H9 (cell line): ENCODE results near the gene DGCR2. TPM values are rescaled to one million over a fixed set of nuclear protein-coding genes. Genes with fewer than 3 reads are reported as not detected.

Experiments
- DNase-seq: peaks from one replicate; pipeline ENCODE4 v3.0.0-alpha.2; 2017
- H2AFZ ChIP-seq: one replicate; pipeline ENCODE4 v1.6.1; 2013; ENCODE audit warnings: mild to moderate bottlenecking, low read length, control low read depth, moderate library complexity
- H2AK5ac ChIP-seq: 2 replicates; pipeline ENCODE4 v1.6.1; 2013; ENCODE audit warnings: low read length, control low read depth, mixed read lengths; ENCODE audit not compliant: insufficient read length
- H2BK120ac ChIP-seq: one replicate; pipeline ENCODE4 v1.6.1; 2013; ENCODE audit warnings: low read depth, mild to moderate bottlenecking, low read length, control low read depth, inconsistent platforms; ENCODE audit not compliant: poor library complexity, severe bottlenecking
- H2BK12ac ChIP-seq: 2 replicates; pipeline ENCODE4 v1.6.1; 2013; ENCODE audit warnings: low read length, control low read depth, mixed read lengths, low read depth; ENCODE audit not compliant: insufficient read length
- H2BK15ac ChIP-seq: 2 replicates; pipeline ENCODE4 v1.6.1; 2013; ENCODE audit warnings: low read depth, low read length, control low read depth
- H2BK20ac ChIP-seq: one replicate; pipeline ENCODE4 v1.6.1; 2013; ENCODE audit warnings: low read depth, mild to moderate bottlenecking, low read length, control low read depth, inconsistent platforms; ENCODE audit not compliant: poor library complexity, severe bottlenecking
- H2BK5ac ChIP-seq: 2 replicates; pipeline ENCODE4 v1.6.1; 2013; ENCODE audit warnings: low read length, control low read depth, mixed read lengths; ENCODE audit not compliant: insufficient read length
- H3K14ac ChIP-seq: 2 replicates; pipeline ENCODE4 v1.6.1; 2013; ENCODE audit warnings: low read length, control low read depth; ENCODE audit not compliant: insufficient read depth
- H3K18ac ChIP-seq: 2 replicates; pipeline ENCODE4 v1.6.1; 2013; ENCODE audit warnings: low read depth, mild to moderate bottlenecking, mixed read lengths, low read length, control low read depth; ENCODE audit not compliant: insufficient read length
- H3K23ac ChIP-seq: 2 replicates; pipeline ENCODE4 v1.6.1; 2013; ENCODE audit warnings: low read length, control low read depth, mixed read lengths, low read depth; ENCODE audit not compliant: insufficient read length
- H3K23me2 ChIP-seq: 2 replicates; pipeline ENCODE4 v1.6.1; 2013; ENCODE audit warnings: low read depth, mild to moderate bottlenecking, mixed read lengths, low read length, control low read depth; ENCODE audit not compliant: insufficient read length, poor library complexity, severe bottlenecking
- H3K27ac ChIP-seq: 2 replicates; pipeline ENCODE4 v1.5.1; 2013; ENCODE audit warnings: low read length, control low read depth, mixed read lengths, low read depth; ENCODE audit not compliant: insufficient read length
- H3K27me3 ChIP-seq: 2 replicates; pipeline ENCODE4 v1.6.1; 2013; ENCODE audit warnings: low read length, control low read depth, inconsistent platforms; ENCODE audit not compliant: insufficient read depth
- H3K4ac ChIP-seq: 2 replicates; pipeline ENCODE4 v1.6.1; 2013; ENCODE audit warnings: low read depth, mild to moderate bottlenecking, control low read depth, inconsistent platforms, low read length, moderate library complexity
- H3K4me1 ChIP-seq: 2 replicates; pipeline ENCODE4 v1.6.1; 2013; ENCODE audit warnings: low read length, control low read depth, inconsistent platforms; ENCODE audit not compliant: insufficient read depth
- H3K4me2 ChIP-seq: 2 replicates; pipeline ENCODE4 v1.6.1; 2013; ENCODE audit warnings: low read length, control low read depth, mixed read lengths; ENCODE audit not compliant: insufficient read length, insufficient read depth
- H3K56ac ChIP-seq: 2 replicates; pipeline ENCODE4 v1.6.1; 2013; ENCODE audit warnings: low read depth, mild to moderate bottlenecking, mixed read lengths, low read length, control low read depth; ENCODE audit not compliant: insufficient read length
- H3K79me1 ChIP-seq: 2 replicates; pipeline ENCODE4 v1.6.1; 2013; ENCODE audit warnings: low read depth, mild to moderate bottlenecking, moderate library complexity, low read length, control low read depth, inconsistent platforms; ENCODE audit not compliant: insufficient read depth, poor library complexity, severe bottlenecking
- H3K79me2 ChIP-seq: 2 replicates; pipeline ENCODE4 v1.6.1; 2013; ENCODE audit warnings: low read length, control low read depth, inconsistent platforms; ENCODE audit not compliant: insufficient read depth
- H3K9ac ChIP-seq: 2 replicates; pipeline ENCODE4 v1.6.1; 2013; ENCODE audit warnings: low read length, control low read depth, mixed read lengths; ENCODE audit not compliant: insufficient read length; ENCODE audit errors: extremely low read depth
- H3K9me3 ChIP-seq: one replicate; pipeline ENCODE4 v1.6.1; 2013; ENCODE audit warnings: low read depth, low read length, inconsistent platforms; ENCODE audit not compliant: control insufficient read depth
- H3T11ph ChIP-seq: one replicate; pipeline ENCODE4 v1.6.1; 2013; ENCODE audit warnings: mild to moderate bottlenecking, low read length, control low read depth, inconsistent platforms
- H4K20me1 ChIP-seq: one replicate; pipeline ENCODE4 v1.6.1; 2013; ENCODE audit not compliant: control insufficient read depth, insufficient read length, insufficient read depth
- H4K5ac ChIP-seq: 2 replicates; pipeline ENCODE4 v1.6.1; 2013; ENCODE audit warnings: low read depth, mild to moderate bottlenecking, mixed read lengths, low read length, control low read depth; ENCODE audit not compliant: insufficient read length
- H4K8ac ChIP-seq: replicated peaks from 2 replicates; pipeline ENCODE4 v1.6.1; 2013; ENCODE audit warnings: low read length, control low read depth, mixed read lengths, low read depth; ENCODE audit not compliant: insufficient read length
- H4K91ac ChIP-seq: 2 replicates; pipeline ENCODE4 v1.6.1; 2013; ENCODE audit warnings: low read depth, mild to moderate bottlenecking, moderate library complexity, mixed read lengths, low read length, control low read depth; ENCODE audit not compliant: insufficient read length
- H3K27ac Mint-ChIP-seq, 3 experiments: 2 replicates in 2 of 3; 3 replicates in 1 of 3; pipeline ENCODE4 v1.8.0; 2020 to 2021; ENCODE audit warnings: mixed read lengths in 3 of 3, mild to moderate bottlenecking in 1 of 3, moderate library complexity in 1 of 3
- H3K27me3 Mint-ChIP-seq: 2 replicates; pipeline ENCODE4 v1.8.0; 2021; ENCODE audit warnings: low read depth, mild to moderate bottlenecking, moderate library complexity, mixed read lengths
- H3K36me3 Mint-ChIP-seq, 3 experiments: 2 replicates in 2 of 3; 3 replicates in 1 of 3; pipeline ENCODE4 v1.8.0; 2020 to 2021; ENCODE audit warnings: low read depth in 3 of 3, mixed read lengths in 3 of 3; ENCODE audit not compliant: insufficient read depth in 1 of 3
- H3K4me1 Mint-ChIP-seq, 2 experiments: 2 replicates each; pipeline ENCODE4 v1.8.0; 2020; ENCODE audit warnings: mixed read lengths in 2 of 2
- H3K4me3 Mint-ChIP-seq, 2 experiments: 2 replicates in 1 of 2; 3 replicates in 1 of 2; pipeline ENCODE4 v1.8.0; 2020 to 2021; ENCODE audit warnings: mild to moderate bottlenecking in 2 of 2, mixed read lengths in 2 of 2, moderate library complexity in 1 of 2
- H3K9me3 Mint-ChIP-seq, 2 experiments: 2 replicates in 1 of 2; 3 replicates in 1 of 2; pipeline ENCODE4 v1.8.0; 2020; ENCODE audit warnings: mild to moderate bottlenecking in 2 of 2, mixed read lengths in 2 of 2, moderate library complexity in 1 of 2
- WGBS: extraction: QIAGEN DNeasy Blood & Tissue Kit; methylation state at CpG from one replicate; pipeline ENCODE4 v1.1.7; 2013; ENCODE audit warnings: missing lambda C conversion rate, low lambda C conversion rate, mixed read lengths; ENCODE audit not compliant: insufficient read length; ENCODE audit errors: extremely low coverage; 5-methylcytosine and 5-hydroxymethylcytosine counted together
- total RNA-seq: library from RNA; stranded (reverse); gene quantifications from 2 replicates; pipeline ENCODE4 v1.2.1, GENCODE V29; 2021
- TF ChIP-seq, protein P1 (sequence below): fragments of 200-600 bp; sonication (generic); conservative IDR thresholded peaks from 3 replicates; pipeline ENCODE4 v1.8.0; 2021; ENCODE audit warnings: antibody characterized with exemption, mild to moderate bottlenecking

The DGCR2 gene
- total RNA-seq, 1 experiment from 2014 or later = 47.2 TPM

DNA sequence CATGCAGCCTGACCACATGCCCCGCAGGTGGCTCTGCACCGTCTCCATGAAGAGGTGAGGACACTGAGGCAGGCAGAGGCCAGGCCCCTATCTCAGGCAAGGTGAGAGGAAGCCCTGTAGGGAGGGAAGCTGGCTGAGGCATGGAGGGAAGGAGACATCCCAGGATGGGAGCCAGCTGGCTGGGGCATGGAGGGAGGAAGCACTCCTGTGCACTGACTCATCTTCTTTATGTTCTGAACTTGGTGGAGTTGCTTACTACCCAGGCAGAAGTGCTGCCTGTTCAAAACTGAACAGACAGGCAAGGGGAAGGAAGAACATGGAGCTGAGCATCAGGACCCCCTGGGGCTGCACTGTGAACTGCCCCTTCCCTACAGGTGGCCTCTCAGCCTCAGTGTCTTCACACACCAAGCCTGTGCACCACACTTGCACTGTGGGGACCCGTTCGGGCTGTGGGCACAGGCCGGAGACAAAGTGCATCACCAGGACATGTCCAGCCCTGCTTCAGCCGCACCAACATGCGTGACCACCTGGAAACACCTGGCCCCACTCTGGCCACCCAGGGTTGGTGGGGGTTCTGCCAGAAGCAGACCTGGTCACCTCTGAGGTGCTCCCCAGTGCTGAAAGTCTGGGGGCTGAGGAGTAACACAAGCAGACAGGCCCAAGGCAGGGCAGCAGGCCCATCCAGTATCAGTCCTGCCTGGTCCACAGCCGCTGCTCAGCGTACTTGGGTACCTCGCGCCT lies 55.5 kb downstream of the DGCR2 start:
- Histone ChIP-seq H3K79me1 (no peaks in the 10 kb centered on the region), H2AK5ac (no peak overlapping the region), H3K14ac (no peak overlapping the region), H2AFZ (no peak overlapping the region), H3K27me3 (no peaks in the 10 kb centered on the region), H3K4me2 (no peak overlapping the region), H4K8ac (no peak overlapping the region), H3K9me3 (no peaks in the 10 kb centered on the region), H4K91ac (no peak overlapping the region), H3K18ac (no peak overlapping the region), H2BK120ac (no peak overlapping the region), H3K4me1 (no peaks in the 10 kb centered on the region), H3K23ac (no peak overlapping the region), H2BK5ac (no peak overlapping the region), H4K5ac (no peak overlapping the region), H3K9ac (no peak overlapping the region), H3T11ph (no peak overlapping the region), H3K4ac (no peak overlapping the region), H2BK15ac (no peak overlapping the region), H3K27ac (no peak overlapping the region), H2BK20ac (no peak overlapping the region), H3K56ac (no peak overlapping the region), H4K20me1 (no peaks in the 10 kb centered on the region), H3K79me2 (no peaks in the 10 kb centered on the region), H2BK12ac (no peak overlapping the region), H3K23me2 (no peaks in the 10 kb centered on the region)
- Mint-ChIP-seq H3K27ac (peak overlapping the region in 1 of 3 experiments; percentile 70; a peak in 2 of 7 replicates), H3K4me1 (0 out of 4 replicates have a peak, but pooled peaks cover 0 to 2% of the 10 kb centered on the region in 2 experiments), H3K9me3 (no peaks in the 10 kb centered on the region), H3K4me3 (no peak overlapping the region), H3K36me3 (peaks cover 16 to 71% (median 60%) of the 10 kb centered on the region in 3 experiments; a peak in 6 of 7 replicates), H3K27me3 (no peaks in the 10 kb centered on the region)
- TF ChIP-seq, protein P1, sequence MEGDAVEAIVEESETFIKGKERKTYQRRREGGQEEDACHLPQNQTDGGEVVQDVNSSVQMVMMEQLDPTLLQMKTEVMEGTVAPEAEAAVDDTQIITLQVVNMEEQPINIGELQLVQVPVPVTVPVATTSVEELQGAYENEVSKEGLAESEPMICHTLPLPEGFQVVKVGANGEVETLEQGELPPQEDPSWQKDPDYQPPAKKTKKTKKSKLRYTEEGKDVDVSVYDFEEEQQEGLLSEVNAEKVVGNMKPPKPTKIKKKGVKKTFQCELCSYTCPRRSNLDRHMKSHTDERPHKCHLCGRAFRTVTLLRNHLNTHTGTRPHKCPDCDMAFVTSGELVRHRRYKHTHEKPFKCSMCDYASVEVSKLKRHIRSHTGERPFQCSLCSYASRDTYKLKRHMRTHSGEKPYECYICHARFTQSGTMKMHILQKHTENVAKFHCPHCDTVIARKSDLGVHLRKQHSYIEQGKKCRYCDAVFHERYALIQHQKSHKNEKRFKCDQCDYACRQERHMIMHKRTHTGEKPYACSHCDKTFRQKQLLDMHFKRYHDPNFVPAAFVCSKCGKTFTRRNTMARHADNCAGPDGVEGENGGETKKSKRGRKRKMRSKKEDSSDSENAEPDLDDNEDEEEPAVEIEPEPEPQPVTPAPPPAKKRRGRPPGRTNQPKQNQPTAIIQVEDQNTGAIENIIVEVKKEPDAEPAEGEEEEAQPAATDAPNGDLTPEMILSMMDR = no peak
- no CpG with 5 or more reads among the region's 11 CpGs for WGBS
- no peak for DNase-seq
